ENCODE data around the gene USP25. TPM values are rescaled to one million over a fixed set of nuclear protein-coding genes. Genes with fewer than 3 reads are reported as not detected.

USP25 gene
- total RNA-seq, 4 donors from 2014 or later, result 37.4 to 107 (median 69.2) TPM

- TF ChIP-seq CTCF (IDR thresholded peaks at IDR 0.05), result no peak
- TF ChIP-seq POLR2A (IDR thresholded peaks at IDR 0.05), result no peak
- TF ChIP-seq EP300 (IDR thresholded peaks at IDR 0.05; ENCODE audit: low read depth), result no peak
- TF ChIP-seq POLR2AphosphoS5 (IDR thresholded peaks at IDR 0.05), result no peak
- intact Hi-C loops (cut with DNase I; ENCODE audit: low total_unique reads), result no loop called here
- Histone ChIP-seq H3K4me1 (peaks cover 0 to 19% (median 3%) of the 10 kb centered on the region in 4 donors), H3K27me3 (no peaks in the 10 kb centered on the region), H3K9me3 (no peaks in the 10 kb centered on the region), H3K4me3 (no peak overlapping the region), H3K27ac (no peak overlapping the region), H3K36me3 (no peaks in the 10 kb centered on the region)
- no peak for DNase-seq
- in situ Hi-C loops (cut with MboI; ENCODE audit: low pct_ligation_motif_present in 1 of 4, low pct_unique_long_range_greater_than_20kb in 1 of 4, low sequenced_read_pairs in 3 of 4), result no loop called here
- 89 to 96% methylated on average over 4 of the region's 4 CpGs for WGBS, 2 donors (ENCODE audit: low coverage in 1 of 2)
Observed at GRCh38 chr21:15795533-15795932, 65.8 kb downstream of the USP25 start.

- no peak overlapping the region for H3K4me3 ChIP-seq
- in situ Hi-C loops (cut with MboI; ENCODE audit: low pct_ligation_motif_present in 1 of 4, low pct_unique_long_range_greater_than_20kb in 1 of 4, low sequenced_read_pairs in 3 of 4) (no loop called here), intact Hi-C loops (cut with DNase I; ENCODE audit: low total_unique reads) (no loop called here)
- no peak for TF ChIP-seq POLR2AphosphoS5 (IDR thresholded peaks at IDR 0.05)
- no peak for TF ChIP-seq CTCF (IDR thresholded peaks at IDR 0.05)
- TF ChIP-seq EP300 (IDR thresholded peaks at IDR 0.05; ENCODE audit: low read depth), result no peak
- TF ChIP-seq POLR2A (IDR thresholded peaks at IDR 0.05), result no peak
- H3K4me1 ChIP-seq, result peaks cover 0 to 19% (median 3%) of the 10 kb centered on the region in 4 donors
- 85% methylated on average over 3 of the region's 3 CpGs for WGBS, 2 donors (ENCODE audit: low coverage in 1 of 2)
- H3K27ac ChIP-seq, result no peak overlapping the region
- no peak for DNase-seq
- H3K9me3 ChIP-seq, result no peaks in the 10 kb centered on the region
- H3K36me3 ChIP-seq, result no peaks in the 10 kb centered on the region
- H3K27me3 ChIP-seq, result no peaks in the 10 kb centered on the region
Observed at GRCh38 chr21:15797577-15798363, 68.0 kb downstream of the USP25 start.

- no peak for TF ChIP-seq POLR2A (IDR thresholded peaks at IDR 0.05)
- TF ChIP-seq POLR2AphosphoS5 (IDR thresholded peaks at IDR 0.05), result no peak
- no peak for TF ChIP-seq CTCF (IDR thresholded peaks at IDR 0.05)
- no peak for TF ChIP-seq EP300 (IDR thresholded peaks at IDR 0.05; ENCODE audit: low read depth)
- Histone ChIP-seq H3K4me3 (no peak overlapping the region), H3K27ac (no peak overlapping the region), H3K36me3 (peaks cover 0 to 5% (median under 1%) of the 10 kb centered on the region in 4 donors), H3K27me3 (no peaks in the 10 kb centered on the region), H3K9me3 (no peaks in the 10 kb centered on the region), H3K4me1 (peaks cover 0 to 17% (median 3%) of the 10 kb centered on the region in 4 donors)
- DNase-seq, result no peak
- 99 to 100% methylated on average over 3 of the region's 3 CpGs for WGBS, 2 donors (ENCODE audit: low coverage in 1 of 2)
- in situ Hi-C loops (cut with MboI; ENCODE audit: low pct_ligation_motif_present in 1 of 4, low pct_unique_long_range_greater_than_20kb in 1 of 4, low sequenced_read_pairs in 3 of 4) (no loop called here), intact Hi-C loops (cut with DNase I; ENCODE audit: low total_unique reads) (no loop called here)
Observed at GRCh38 chr21:15801352-15801863, 71.6 kb downstream of the USP25 start.

- no peak overlapping the region for H3K4me3 ChIP-seq
- no peaks in the 10 kb centered on the region for H3K9me3 ChIP-seq
- no peak overlapping the region for H3K27ac ChIP-seq
- no peak for DNase-seq
- 95 to 100% methylated on average over 4 of the region's 4 CpGs for WGBS, 2 donors (ENCODE audit: low coverage in 1 of 2)
- intact Hi-C loops (cut with DNase I; ENCODE audit: low total_unique reads), result no loop called here
- no peak for TF ChIP-seq POLR2AphosphoS5 (IDR thresholded peaks at IDR 0.05)
- no peak for TF ChIP-seq CTCF (IDR thresholded peaks at IDR 0.05)
- TF ChIP-seq EP300 (IDR thresholded peaks at IDR 0.05; ENCODE audit: low read depth), result no peak
- TF ChIP-seq POLR2A (IDR thresholded peaks at IDR 0.05), result no peak
- in situ Hi-C loops (cut with MboI; ENCODE audit: low pct_ligation_motif_present in 1 of 4, low pct_unique_long_range_greater_than_20kb in 1 of 4, low sequenced_read_pairs in 3 of 4), result no loop called here
- no peaks in the 10 kb centered on the region for H3K4me1 ChIP-seq
- H3K36me3 ChIP-seq, result peaks cover 0 to 10% (median 3%) of the 10 kb centered on the region in 4 donors
- H3K27me3 ChIP-seq, result no peaks in the 10 kb centered on the region
Observed at GRCh38 chr21:15804247-15805005, 74.6 kb downstream of the USP25 start.
